GM12892 (cell line): Measurements from ENCODE around the gene POP7.

Experiments used
- POLR2A ChIP-seq: IDR thresholded peaks from 2 replicates; pipeline ENCODE4 v1.6.1; 2011; ENCODE audit warnings: low read depth, low read length, control low read depth
- POLR2AphosphoS5 ChIP-seq: IDR thresholded peaks from 2 replicates; pipeline ENCODE4 v1.6.1; 2011; ENCODE audit warnings: low read depth, low read length, control low read depth

- TF ChIP-seq POLR2A, result no peak
- no peak for TF ChIP-seq POLR2AphosphoS5
Measured at GRCh38 chr7:100708395-100708794, 2.5 kb downstream of the POP7 start.
